ENCODE data around the gene CAPN9. TPM values are rescaled to one million over a fixed set of nuclear protein-coding genes. Genes with fewer than 3 reads are reported as not detected.
"Not testable (repeated sequence)": the region's sequence is repeated elsewhere in the genome, so short reads cannot be mapped to it uniquely, and the experiment has no call there.

The CAPN9 gene
- 1 to 10 TPM in 1 of 3 donors, under 1 TPM in 2; 0.13 to 1.9 (median 0.45) TPM for polyA plus RNA-seq

- 73 to 81% (median 77%) methylated on average over 14 of the region's 14 CpGs for WGBS, 3 donors
Observed at GRCh38 chr1:230747127-230747730, at the start of gene CAPN9. TSS of gene CAPN9 (plus strand) at chr1:230747388. CDS start at chr1:230747497, 109 bp downstream.

GRCh38 chr1:230698130-230698529 lies 49.1 kb upstream of the CAPN9 start:
- no peak overlapping the region for H3K27ac ChIP-seq (ENCODE audit: low read depth, low read length)
- WGBS, 3 donors: 90 to 94% (median 92%) methylated on average over 14 of the region's 14 CpGs

More at GRCh38 chr1:230747127-230747730, at the start of gene CAPN9:
- H3K27ac ChIP-seq (ENCODE audit: low read depth, low read length): no peak within 1 kb of the TSS

- not testable (repeated sequence) for H3K27ac ChIP-seq (ENCODE audit: low read depth, low read length)
Observed at GRCh38 chr1:230698964-230699363, 48.2 kb upstream of the CAPN9 start.

GRCh38 chr1:230699716-230700115 lies 47.5 kb upstream of the CAPN9 start:
- 88 to 98% (median 96%) methylated on average over 1 of the region's 1 CpG for WGBS, 3 donors
- no peak overlapping the region for H3K27ac ChIP-seq (ENCODE audit: low read depth, low read length)

- no peak overlapping the region for H3K27ac ChIP-seq (ENCODE audit: low read depth, low read length)
- 83 to 91% (median 89%) methylated on average over 4 of the region's 4 CpGs for WGBS, 3 donors
Observed at GRCh38 chr1:230700132-230700531, 47.1 kb upstream of the CAPN9 start.

- WGBS, 3 donors: 83 to 92% (median 90%) methylated on average over 17 of the region's 17 CpGs
- no peak overlapping the region for H3K27ac ChIP-seq (ENCODE audit: low read depth, low read length)
Observed at GRCh38 chr1:230701434-230701833, 45.8 kb upstream of the CAPN9 start.

GRCh38 chr1:230701895-230702768 lies 45.1 kb upstream of the CAPN9 start:
- WGBS, 3 donors: 85 to 89% (median 87%) methylated on average over 19 of the region's 19 CpGs
- no peak overlapping the region for H3K27ac ChIP-seq (ENCODE audit: low read depth, low read length)

GRCh38 chr1:230702934-230703678 lies 44.1 kb upstream of the CAPN9 start:
- WGBS, 3 donors: 69 to 74% (median 72%) methylated on average over 14 of the region's 14 CpGs
- H3K27ac ChIP-seq (ENCODE audit: low read depth, low read length): no peak overlapping the region

GRCh38 chr1:230703679-230704385 lies 43.4 kb upstream of the CAPN9 start:
- 91 to 97% (median 94%) methylated on average over 8 of the region's 8 CpGs for WGBS, 3 donors
- H3K27ac ChIP-seq (ENCODE audit: low read depth, low read length): no peak overlapping the region

- WGBS, 3 donors: 92 to 97% (median 94%) methylated on average over 7 of the region's 7 CpGs
Observed at GRCh38 chr1:230704830-230705229, 42.4 kb upstream of the CAPN9 start.

GRCh38 chr1:230705289-230706019 lies 41.7 kb upstream of the CAPN9 start:
- WGBS, 3 donors: 89 to 94% (median 92%) methylated on average over 18 of the region's 18 CpGs
- H3K27ac ChIP-seq (ENCODE audit: low read depth, low read length): no peak overlapping the region

More at GRCh38 chr1:230704830-230705229, 42.4 kb upstream of the CAPN9 start:
- no peak overlapping the region for H3K27ac ChIP-seq (ENCODE audit: low read depth, low read length)

GRCh38 chr1:230706020-230706699 lies 41.0 kb upstream of the CAPN9 start:
- WGBS, 3 donors: 86 to 91% (median 90%) methylated on average over 9 of the region's 9 CpGs
- no peak overlapping the region for H3K27ac ChIP-seq (ENCODE audit: low read depth, low read length)

GRCh38 chr1:230706887-230707731 lies 40.1 kb upstream of the CAPN9 start:
- 83 to 87% (median 83%) methylated on average over 20 of the region's 20 CpGs for WGBS, 3 donors
- H3K27ac ChIP-seq (ENCODE audit: low read depth, low read length): no peak overlapping the region

GRCh38 chr1:230707732-230708630 lies 39.2 kb upstream of the CAPN9 start:
- H3K27ac ChIP-seq (ENCODE audit: low read depth, low read length): no peak overlapping the region
- 52 to 73% (median 57%) methylated on average over 22 of the region's 22 CpGs for whole genome bisulfite sequencing, 3 donors
